ENCODE data around the gene RB1. TPM values are rescaled to one million over a fixed set of nuclear protein-coding genes. Genes with fewer than 3 reads are reported as not detected.
"Not testable (repeated sequence)": the region's sequence is repeated elsewhere in the genome, so short reads cannot be mapped to it uniquely, and the experiment has no call there.

RB1 gene
- total RNA-seq, 1 experiment from 2014 or later = 21.3 TPM

DNA sequence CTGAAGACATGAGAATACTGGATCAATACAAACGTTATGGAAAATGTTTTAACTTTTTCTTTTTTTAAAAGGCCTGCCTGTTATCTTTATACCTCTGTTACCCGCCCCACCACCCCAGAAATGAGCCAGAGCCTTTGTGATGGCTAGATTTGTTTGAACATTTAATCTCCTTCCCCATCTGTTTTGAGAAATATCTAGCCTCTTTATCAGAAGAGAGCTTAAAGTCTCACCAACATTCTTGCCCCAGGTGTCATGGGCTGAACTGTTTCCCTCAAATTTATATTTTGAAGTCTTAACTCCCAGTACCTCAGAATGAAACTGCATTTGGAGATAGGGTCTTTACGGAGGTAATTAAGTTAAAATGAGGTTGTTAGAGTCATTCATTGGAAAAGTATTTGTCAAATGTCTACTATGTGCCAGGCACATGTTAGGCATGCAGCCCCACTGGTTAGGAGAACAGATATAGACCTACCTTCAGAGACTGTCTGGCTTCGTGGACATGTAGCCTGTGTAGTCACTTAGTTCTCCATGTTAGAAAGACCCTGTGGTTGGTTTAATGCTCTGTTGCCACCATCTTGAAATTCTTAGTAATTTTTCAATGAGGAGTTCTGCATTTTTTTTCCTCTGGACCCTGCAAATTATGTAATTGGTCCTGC, 6.3 kb upstream of the RB1 start:
- no peak for DNase-seq (ENCODE audit: low spot score)

GRCh38 chr13:48299591-48299990, 4.0 kb upstream of the RB1 start:
- no peak for DNase-seq (ENCODE audit: low spot score)

GRCh38 chr13:48302871-48303358, 636 bp upstream of the RB1 start:
- DNase-seq (ENCODE audit: low spot score) = peak; percentile 31

DNA sequence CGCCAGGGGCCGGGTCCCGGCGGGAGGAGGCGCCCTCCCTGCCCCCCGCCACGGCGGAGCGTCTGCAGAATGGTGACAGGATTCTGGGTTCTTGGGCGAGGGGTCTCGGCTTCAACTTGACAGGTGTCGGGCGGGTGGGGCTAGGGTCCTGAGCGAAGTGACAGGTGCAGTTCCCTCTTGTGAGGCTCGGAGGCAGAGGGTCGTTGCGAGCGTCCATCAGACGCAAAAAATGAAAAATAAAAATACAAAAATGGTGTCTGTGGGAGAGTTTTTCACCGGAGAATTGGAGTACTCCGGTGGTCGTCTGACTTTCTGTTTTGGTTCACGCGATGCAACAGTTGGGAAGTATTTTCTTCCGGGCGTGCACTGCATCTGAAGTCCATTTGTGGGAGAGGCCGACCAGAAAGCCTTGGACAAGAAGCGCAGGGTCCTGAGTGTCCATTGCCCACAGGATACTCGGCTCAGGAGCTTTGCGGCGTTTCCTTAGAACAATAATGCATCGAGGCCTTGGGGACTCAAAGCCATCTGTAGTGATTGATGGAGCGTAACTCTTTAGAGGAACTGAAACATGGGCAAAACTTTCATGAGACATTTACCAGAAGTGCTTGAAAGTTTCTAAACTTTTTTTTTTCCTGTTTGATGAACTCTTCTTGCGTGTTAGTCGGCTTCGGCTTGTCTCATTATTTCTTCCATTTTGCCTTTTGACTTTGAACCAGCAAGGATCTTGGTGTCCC, 759 bp downstream of the RB1 start:
- peak; percentile 74 for DNase-seq (ENCODE audit: low spot score)

DNA sequence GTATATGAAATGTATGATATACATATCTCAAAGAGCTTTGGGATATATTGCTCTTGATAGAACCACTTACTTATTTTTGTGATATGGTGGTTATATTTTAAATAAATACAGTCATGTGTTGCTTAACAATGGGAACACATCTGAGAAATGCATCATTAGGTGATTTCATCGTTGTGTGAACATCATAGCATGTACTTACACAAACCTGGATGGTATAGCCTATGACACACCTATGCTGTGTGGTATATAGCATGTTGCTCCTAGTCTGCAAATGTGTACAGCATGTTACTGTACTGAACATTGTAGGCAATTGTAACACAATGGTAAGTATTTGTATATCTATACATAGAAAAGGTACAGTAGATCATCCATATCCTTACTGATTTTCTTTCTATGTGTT, 7.7 kb downstream of the RB1 start:
- no peak for DNase-seq (ENCODE audit: low spot score)

DNA sequence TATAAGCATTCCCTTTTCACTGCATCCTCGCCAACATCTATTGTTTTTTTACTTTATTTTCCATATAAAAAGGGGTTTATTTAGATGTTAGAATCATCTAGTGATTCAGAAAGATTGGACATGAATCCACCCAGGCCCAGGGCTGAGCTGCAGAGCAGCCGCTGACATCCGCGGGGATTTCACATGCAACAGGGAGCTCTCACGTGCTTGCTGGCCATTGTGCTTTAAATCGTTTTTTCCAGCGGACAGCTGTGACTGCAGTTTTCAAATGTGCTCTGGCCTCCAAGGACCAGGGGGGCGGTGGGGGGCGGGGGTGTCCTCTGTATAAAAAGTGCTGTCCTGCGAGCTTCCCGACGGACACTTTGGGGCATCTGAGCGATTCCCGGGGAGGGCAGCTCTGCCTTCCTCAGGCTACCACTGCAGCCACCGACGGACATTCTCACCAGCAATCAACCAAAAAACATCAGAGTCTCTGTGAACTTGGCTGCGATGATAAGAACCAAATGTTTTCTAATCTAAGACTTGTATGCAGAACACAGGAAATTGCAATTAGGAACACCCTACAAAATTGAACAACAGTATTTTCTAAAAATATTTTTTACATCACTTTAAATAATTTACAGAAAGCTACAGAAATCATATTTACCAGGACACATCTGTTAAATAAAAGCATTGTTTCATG, 12.6 kb downstream of the RB1 start:
- DNase-seq (ENCODE audit: low spot score) = no peak

DNA sequence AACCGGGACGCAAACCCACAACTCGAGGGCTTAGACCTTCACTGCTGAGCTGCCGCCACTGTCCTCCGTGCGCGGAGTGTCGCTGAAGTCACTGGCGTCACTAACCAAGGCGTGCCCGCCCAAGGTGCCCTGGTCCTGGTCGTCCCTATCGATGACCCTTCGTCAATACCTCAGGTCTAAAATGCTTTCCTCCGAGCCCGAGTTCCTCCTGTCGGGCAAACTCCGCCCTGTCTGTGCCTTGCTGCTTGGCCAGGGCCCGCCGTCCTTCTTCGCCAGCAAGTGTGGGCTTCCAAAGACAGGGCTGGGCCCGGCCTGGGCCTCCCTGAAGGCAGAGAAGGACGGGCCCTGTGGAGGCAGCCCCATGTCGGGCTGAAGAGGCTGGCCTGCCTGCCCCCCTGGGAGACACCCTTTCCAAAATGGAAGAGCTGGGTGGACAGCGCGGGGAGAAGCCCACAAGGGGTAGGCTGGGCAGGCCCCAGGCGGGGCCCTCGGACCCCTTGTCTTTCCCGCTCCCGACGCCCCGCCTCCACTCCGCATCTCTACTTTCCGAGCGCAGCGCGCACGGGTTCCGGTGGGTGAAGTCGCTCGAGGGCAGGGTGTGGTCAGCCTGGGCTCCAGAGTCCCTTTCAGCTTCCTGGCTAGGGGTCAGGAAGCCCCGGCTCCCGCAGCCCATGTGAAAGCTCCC, 13.4 kb downstream of the RB1 start:
- DNase-seq (ENCODE audit: low spot score) = no peak

DNA sequence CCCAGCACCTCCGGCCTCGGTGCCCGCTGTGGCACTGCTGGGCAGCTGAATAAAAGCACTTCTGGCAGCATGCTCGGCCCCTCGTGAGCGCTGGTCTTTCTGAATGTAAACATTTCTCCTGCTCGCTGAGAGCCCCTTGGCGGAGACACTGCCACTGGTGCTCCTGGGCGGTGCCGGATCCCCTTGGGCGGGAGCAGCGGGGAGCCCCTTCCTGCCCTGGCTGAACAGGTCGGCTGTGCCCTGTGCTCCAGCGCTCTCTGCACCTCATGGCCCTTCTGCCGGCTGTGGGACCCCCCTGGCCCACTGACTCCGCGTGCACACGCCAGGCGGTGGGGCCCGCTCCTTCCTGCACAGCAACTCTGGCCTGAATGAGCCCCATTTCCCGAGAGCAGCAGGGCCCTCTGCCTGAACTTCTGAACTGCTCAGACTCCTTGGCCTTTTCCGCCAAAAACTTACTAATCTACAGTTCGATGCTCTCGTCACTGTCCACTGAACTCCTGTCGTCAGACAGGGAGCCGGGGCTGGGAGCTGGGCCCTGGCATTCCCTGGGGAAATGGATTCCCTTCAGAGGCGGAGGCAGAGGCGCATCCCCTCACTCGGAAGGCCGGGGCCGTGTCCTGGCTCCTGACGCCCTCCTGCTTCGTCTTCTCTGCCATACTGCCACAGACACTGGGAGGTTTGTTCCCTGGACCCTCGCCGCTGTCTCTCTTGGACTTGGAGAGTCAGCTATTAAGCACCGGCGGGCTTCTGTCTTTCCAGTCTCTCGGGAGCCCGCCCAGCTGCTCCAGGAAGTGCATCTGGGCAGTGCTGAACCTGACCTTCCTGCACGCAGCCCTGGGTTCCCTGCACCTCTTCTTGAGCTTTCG, 14.2 kb downstream of the RB1 start:
- DNase-seq (ENCODE audit: low spot score) = no peak

DNA sequence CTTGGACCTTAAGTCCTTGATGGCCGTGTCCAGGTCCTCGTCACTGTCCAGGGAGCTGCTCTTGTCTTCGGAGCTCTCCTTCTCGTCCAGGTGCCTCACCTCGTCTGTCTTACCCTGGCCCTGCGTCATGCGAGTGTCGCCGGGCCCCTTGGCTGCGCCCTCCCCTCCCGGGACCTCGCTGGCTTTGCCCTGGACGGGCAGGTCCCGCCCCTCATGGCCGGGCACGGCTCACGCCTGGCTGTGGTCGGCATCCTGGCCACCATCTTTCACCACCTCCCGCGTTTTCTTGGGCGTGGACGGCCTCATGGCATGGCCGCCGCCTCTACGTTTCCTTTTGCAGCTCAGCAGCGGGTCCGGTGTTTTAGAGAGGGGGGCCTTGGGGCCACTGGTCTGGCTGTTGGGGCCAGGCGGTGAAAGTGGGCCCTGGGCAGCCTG, 14.8 kb downstream of the RB1 start:
- DNase-seq (ENCODE audit: low spot score) = no peak

GRCh38 chr13:48318821-48319511, 15.4 kb downstream of the RB1 start:
- no peak for DNase-seq (ENCODE audit: low spot score)

DNA sequence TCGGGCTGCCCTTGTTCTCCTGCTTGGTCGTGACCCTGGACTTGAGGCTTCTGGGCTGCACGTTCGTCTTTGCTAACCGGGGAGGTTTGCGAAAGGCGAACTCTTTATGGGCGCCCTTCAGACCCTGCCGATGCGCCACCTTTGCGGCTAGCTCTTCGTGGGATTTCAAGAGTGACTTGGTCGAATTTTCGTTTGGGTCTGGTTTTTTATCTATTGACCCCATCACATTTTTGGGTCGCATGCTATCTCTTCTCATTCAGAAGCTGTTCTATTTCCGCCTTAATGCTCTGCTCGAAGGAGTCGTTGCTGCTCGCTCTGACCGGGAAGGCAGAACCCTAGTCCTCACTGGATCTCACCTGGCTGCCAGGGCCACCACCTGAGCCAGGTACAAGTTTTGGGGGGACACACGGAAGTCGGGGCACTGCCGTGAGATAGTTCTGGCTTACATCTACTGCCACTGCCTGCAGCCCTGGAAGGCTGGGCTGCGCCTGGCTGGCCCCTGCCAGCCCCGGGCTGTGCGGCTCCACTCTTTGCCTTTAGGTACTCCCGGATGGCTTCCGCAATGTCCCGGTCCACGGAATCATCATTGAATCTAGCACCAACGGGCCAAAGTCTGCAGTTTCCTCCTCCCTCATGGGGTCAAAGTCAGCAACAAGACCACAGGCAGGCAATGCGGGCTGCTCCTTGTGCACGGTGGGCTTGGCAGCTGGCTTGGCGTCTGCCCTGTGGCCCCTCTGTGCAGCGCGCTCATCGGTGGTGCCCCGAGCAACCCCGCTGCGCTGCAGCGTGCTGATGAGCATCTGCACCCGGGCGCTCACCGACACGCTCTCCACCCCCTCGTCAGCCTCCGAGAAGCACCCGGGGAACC, 16.2 kb downstream of the RB1 start:
- DNase-seq (ENCODE audit: low spot score) = no peak

DNA sequence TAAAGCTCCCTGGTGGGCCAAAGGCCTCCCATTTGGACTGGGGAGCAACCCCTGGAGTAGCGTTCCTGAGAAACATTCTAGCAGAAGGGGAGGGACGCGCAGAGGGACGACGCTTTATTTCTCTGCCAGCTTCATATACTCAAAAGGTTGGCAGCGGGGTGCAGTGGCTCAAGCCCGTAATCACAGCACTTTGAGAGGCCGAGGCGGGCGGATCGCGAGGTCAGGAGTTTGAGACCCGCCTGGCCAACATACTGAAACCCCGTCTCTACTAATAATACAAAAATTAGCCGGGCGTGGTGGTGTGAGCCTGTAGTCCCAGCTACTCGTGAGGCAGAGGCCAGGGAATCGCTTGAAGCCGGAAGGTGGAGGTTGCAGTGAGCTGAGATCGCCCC, 16.8 kb downstream of the RB1 start:
- DNase-seq (ENCODE audit: low spot score) = no peak

GRCh38 chr13:48320891-48321510, 17.4 kb downstream of the RB1 start:
- DNase-seq (ENCODE audit: low spot score) = no peak

GRCh38 chr13:48322294-48322693, 18.7 kb downstream of the RB1 start:
- no peak for DNase-seq (ENCODE audit: low spot score)

DNA sequence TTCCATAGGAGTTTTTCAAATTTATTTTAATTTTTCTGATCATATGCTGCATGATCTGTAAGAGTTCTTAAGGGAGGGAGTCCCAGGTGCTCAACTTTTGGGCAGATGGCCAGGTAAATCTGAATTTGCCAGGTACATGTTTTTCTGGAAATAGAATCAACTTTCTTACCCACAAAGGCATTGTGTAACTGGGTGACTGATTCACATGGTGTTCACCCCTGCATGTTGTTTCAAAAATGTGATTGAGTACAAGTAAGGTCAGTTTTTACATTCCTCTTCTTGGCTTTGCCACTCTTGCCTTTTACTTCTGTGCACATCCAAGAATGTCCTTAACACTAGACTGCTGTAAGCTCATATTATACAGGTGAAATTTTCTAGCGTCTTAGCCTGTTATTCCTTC, 30.4 kb downstream of the RB1 start:
- DNase-seq (ENCODE audit: low spot score) = no peak

DNA sequence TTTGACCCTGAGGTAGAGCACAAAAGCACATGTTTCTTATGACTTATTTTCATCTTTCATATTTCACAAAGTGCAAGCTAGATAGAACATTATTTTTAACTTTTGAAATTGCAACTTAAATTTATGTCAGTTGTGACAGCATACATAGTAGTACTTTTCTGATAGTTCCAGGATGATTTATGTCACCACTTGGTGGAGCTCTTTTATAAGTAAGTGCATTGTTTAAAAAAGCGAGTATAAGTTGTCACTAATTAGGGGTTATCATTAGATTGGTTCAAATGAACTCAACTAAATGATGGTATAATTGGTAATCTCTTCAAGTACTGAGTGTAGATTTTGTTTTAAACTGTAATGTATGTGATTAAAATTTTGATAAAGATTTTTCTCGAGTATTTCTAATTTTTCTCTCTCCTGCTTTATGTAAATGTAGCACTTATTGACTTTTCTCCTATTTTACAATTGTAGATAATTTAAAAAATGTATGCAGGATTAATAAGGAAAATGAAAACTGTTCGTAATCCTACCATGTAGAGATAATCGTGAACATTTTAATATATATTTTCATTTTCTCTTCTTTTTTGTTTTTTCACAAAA, 31.1 kb downstream of the RB1 start:
- DNase-seq (ENCODE audit: low spot score) = peak; percentile 68

DNA sequence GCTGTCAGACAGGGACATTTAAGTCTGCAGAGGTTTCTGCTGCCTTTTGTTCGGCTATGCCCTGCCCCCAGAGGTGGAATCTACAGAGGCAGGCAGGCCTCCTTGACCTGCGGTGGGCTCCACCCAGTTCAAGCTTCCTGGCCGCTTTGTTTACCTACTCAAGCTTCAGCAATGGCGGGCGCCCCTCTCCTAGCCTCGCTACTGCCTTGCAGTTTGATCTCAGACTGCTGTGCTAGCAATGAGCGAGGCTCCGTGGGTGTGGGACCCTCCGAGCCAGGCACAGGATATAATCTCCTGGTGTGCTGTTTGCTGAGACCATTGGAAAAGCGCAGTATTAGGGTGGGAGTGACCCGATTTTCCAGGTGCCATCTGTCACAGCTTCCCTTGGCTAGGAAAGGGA, 35.6 kb downstream of the RB1 start:
- not testable (repeated sequence) for DNase-seq (ENCODE audit: low spot score)

GRCh38 chr13:48344264-48344663, 40.7 kb downstream of the RB1 start:
- DNase-seq (ENCODE audit: low spot score) = no peak

DNA sequence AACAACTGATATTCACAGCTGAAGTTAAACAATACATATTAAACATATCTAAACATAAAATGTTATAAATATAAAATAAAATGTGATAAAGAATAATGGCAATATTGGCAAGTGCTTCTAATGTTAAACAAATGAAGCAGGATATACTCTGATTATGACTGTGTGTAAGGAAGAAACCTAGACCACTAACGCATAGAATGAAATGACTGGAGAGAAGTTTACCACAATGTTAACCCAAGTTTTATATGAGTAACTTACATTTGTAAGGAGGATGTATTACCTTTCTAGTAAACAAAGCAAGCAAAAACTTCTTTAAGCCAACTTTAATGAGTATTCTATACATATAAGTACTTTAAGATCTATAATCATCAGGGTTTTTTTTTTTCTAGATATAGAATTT, 43.0 kb downstream of the RB1 start:
- no peak for DNase-seq (ENCODE audit: low spot score)

Data from HT-29 (cell line).